MM.1S (cell line): ENCODE data around the gene RPRD1A.

ENCODE experiments used
- CTCF ChIP-seq: fragments of 300-600 bp; sonication (generic); IDR thresholded peaks from 2 replicates; pipeline ENCODE4 v1.5.1; 2016; ENCODE audit warnings: antibody characterized with exemption, low read length, mixed read lengths
- EZH2 ChIP-seq: fragments of 300-600 bp; sonication (generic); optimal IDR thresholded peaks from 2 replicates; pipeline ENCODE3; 2017; ENCODE audit warnings: low read depth, mild to moderate bottlenecking, antibody characterized with exemption, low read length, mixed read lengths
- EZH2phosphoT487 ChIP-seq: fragments of 300-600 bp; sonication (generic); IDR thresholded peaks from 2 replicates; pipeline ENCODE4 v1.6.1; 2018; ENCODE audit warnings: antibody characterized with exemption, low read length

GRCh38 chr18:35983818-35984217 lies 83.5 kb downstream of the RPRD1A start:
- TF ChIP-seq CTCF = no peak
- TF ChIP-seq EZH2 = no peak
- no peak for TF ChIP-seq EZH2phosphoT487
